Lower leg skin (tissue), 4 donors: Measurements from ENCODE around the gene KCNG2. TPM values are rescaled to one million over a fixed set of nuclear protein-coding genes. Genes with fewer than 3 reads are reported as not detected.
A peak's percentile ranks its signal among the peaks of the same experiment; 100 is the strongest.

Experiments
- DNase-seq, 2 donors: peaks; one replicate each; pipeline ENCODE4 v3.0.0-alpha.2; 2019; ENCODE audit warnings: low spot score in 2 of 2
- H3K4me3 ChIP-seq: fragments of 200-600 bp; sonication (generic); 2 replicates; pipeline ENCODE4 v1.5.1; 2017; ENCODE audit warnings: mild to moderate bottlenecking, low read depth; ENCODE audit not compliant: poor library complexity, severe bottlenecking
- CTCF ChIP-seq, 3 donors: fragments of 450-650 bp; IDR thresholded peaks; one replicate each; pipeline ENCODE4 v1.5.1; 2016; ENCODE audit warnings: antibody characterized with exemption in 3 of 3, mild to moderate bottlenecking in 3 of 3, moderate library complexity in 2 of 3
- POLR2A ChIP-seq, 2 donors: fragments of 450-650 bp; IDR thresholded peaks; one replicate each; pipeline ENCODE4 v1.6.1; 2016 to 2017; ENCODE audit warnings: antibody characterized with exemption in 2 of 2, mild to moderate bottlenecking in 1 of 2, moderate library complexity in 1 of 2
- WGBS, 2 donors: methylation state at CpG; one replicate each; pipeline ENCODE4 v1.1.5; 2018; 5-methylcytosine and 5-hydroxymethylcytosine counted together
- intact Hi-C: fragments of 100-400 bp; cut with DNase I; formaldehyde crosslinking; loops from one replicate; pipeline ENCODE4 v1.15.0; 2023; ENCODE audit warnings: low total_unique reads
- total RNA-seq, 4 donors: library from RNA; depleted of rRNA; stranded (reverse); fragments of >200 nt; gene quantifications; one replicate each; pipeline ENCODE4 v1.1.0, GENCODE V29; 2016

Gene KCNG2
- total RNA-seq, 4 donors from 2014 or later: 0.84 TPM; not detected in 3

- DNase-seq: peak; percentile 4 to 52
- H3K4me3 ChIP-seq: no peak overlapping the region
- intact Hi-C loops: no loop called here
- no peak for TF ChIP-seq POLR2A (IDR thresholded peaks at IDR 0.05)
- no peak for TF ChIP-seq CTCF (IDR thresholded peaks at IDR 0.05)
- 96 to 98% methylated on average over 26 of the region's 26 CpGs for WGBS, 2 donors
Observed at GRCh38 chr18:79923896-79924585, 126.3 kb downstream of the KCNG2 start.

GRCh38 chr18:79924814-79925731 is 127.3 kb downstream of the KCNG2 start:
- 76 to 79% methylated on average over 25 of the region's 25 CpGs for WGBS, 2 donors
- TF ChIP-seq POLR2A (IDR thresholded peaks at IDR 0.05) (no peak), CTCF (IDR thresholded peaks at IDR 0.05) (no peak)
- H3K4me3 ChIP-seq: no peak overlapping the region
- peak; percentile 10 to 67 for DNase-seq
- intact Hi-C loops: no loop called here

- DNase-seq: peak; percentile 8 to 57
- TF ChIP-seq CTCF (IDR thresholded peaks at IDR 0.05) (no peak), POLR2A (IDR thresholded peaks at IDR 0.05) (no peak)
- no peak overlapping the region for H3K4me3 ChIP-seq
- WGBS, 2 donors: 91 to 95% methylated on average over 11 of the region's 11 CpGs
- intact Hi-C loops: no loop called here
Observed at GRCh38 chr18:79926306-79926705, 128.6 kb downstream of the KCNG2 start.

GRCh38 chr18:79926715-79927606 is 129.2 kb downstream of the KCNG2 start:
- TF ChIP-seq CTCF (IDR thresholded peaks at IDR 0.05): no peak
- 85 to 88% methylated on average over 21 of the region's 21 CpGs for WGBS, 2 donors
- intact Hi-C loops: no loop called here
- H3K4me3 ChIP-seq: no peak overlapping the region
- DNase-seq: peak; percentile 10 to 62
